HepG2 (cell line): ENCODE measurements around the gene CSKMT. TPM values are rescaled to one million over a fixed set of nuclear protein-coding genes. Genes with fewer than 3 reads are reported as not detected.

Experiments used
- ATAC-seq: fragments of 200-7000 bp; cut with Tn5 transposase; 3 replicates; pipeline ENCODE4 v1.9.1; 2020; ENCODE audit warnings: mild to moderate bottlenecking, moderate library complexity
- BruUV-seq: library from RNA; stranded (reverse); fragments of 400-500 nt; replicated peaks from 2 replicates; lab custom pipeline; 2021; lab: Mats Ljungman, UMichigan
- CTCF ChIA-PET: fragments of 300-600 bp; formaldehyde crosslinking; extraction: SDS; loops from one replicate; lab custom pipeline; 2021; ENCODE audit warnings: low total read pairs, inconsistent platforms, low intra/inter-chr PET ratio; lab: Yijun Ruan, JAX
- POLR2A ChIA-PET: fragments of 350-600 bp; sonication (Branson Sonifier 250); formaldehyde crosslinking; loops from one replicate; lab custom pipeline; 2020; ENCODE audit warnings: antibody characterized with exemption, inconsistent platforms; lab: Yijun Ruan, JAX
- DNase-seq: peaks from one replicate; pipeline ENCODE4 v3.0.0-alpha.2; 2015; ENCODE audit warnings: low spot score
- FAIRE-seq: peaks from 3 replicates; lab custom pipeline; 2011; peaks lifted over from hg19 to GRCh38; lab: Jason Lieb, UNC
- H2AFZ ChIP-seq: one replicate; pipeline ENCODE4 v1.6.1; 2011; ENCODE audit warnings: low read length, inconsistent platforms
- H3K27ac ChIP-seq: fragments of 300-600 bp; 3 replicates; pipeline ENCODE4 v1.8.0; 2011; ENCODE audit warnings: mixed run types, mild to moderate bottlenecking, mixed read lengths, low read length, inconsistent platforms; ENCODE audit not compliant: insufficient read depth; ENCODE audit errors: extremely low read length
- H3K27me3 ChIP-seq, 2 experiments: fragments of 200-600 bp in 1 of 2; 2 replicates in 1 of 2; 3 replicates in 1 of 2; pipeline versions ENCODE4 v1.6.0 to v1.8.0; 2011; ENCODE audit warnings: low read length in 2 of 2, mild to moderate bottlenecking in 2 of 2, moderate library complexity in 2 of 2, inconsistent platforms in 1 of 2; ENCODE audit not compliant: insufficient read depth in 2 of 2, control insufficient read depth in 1 of 2
- H3K36me3 ChIP-seq, 2 experiments: fragments of 200-600 bp in 1 of 2; replicated peaks in 1 of 2; 2 replicates in 1 of 2; 3 replicates in 1 of 2; pipeline versions ENCODE4 v1.5.1 to v1.8.0; 2011; ENCODE audit warnings: low read length in 2 of 2, inconsistent platforms in 1 of 2; ENCODE audit not compliant: insufficient read depth in 2 of 2, control insufficient read depth in 1 of 2
- H3K4me1 ChIP-seq: 2 replicates; pipeline ENCODE4 v1.5.1; 2012; ENCODE audit warnings: low read length, inconsistent platforms; ENCODE audit not compliant: insufficient read depth
- H3K4me2 ChIP-seq: 2 replicates; pipeline ENCODE4 v1.6.0; 2011; ENCODE audit warnings: low read depth, low read length, inconsistent platforms
- H3K4me3 ChIP-seq, 3 experiments: fragments of 200-600 bp in 1 of 3; sonication (generic), shearing (Covaris generic) in 1 of 3; replicated peaks in 1 of 3; 2 replicates each; pipeline ENCODE4 v1.5.1; 2011 to 2016; ENCODE audit warnings: low read length in 3 of 3, inconsistent platforms in 2 of 3, low read depth in 2 of 3, mild to moderate bottlenecking in 2 of 3, control low read depth in 1 of 3, mixed read lengths in 1 of 3; ENCODE audit not compliant: insufficient read depth in 1 of 3
- H3K79me2 ChIP-seq: one replicate; pipeline ENCODE4 v1.6.1; 2011; ENCODE audit warnings: low read length, inconsistent platforms; ENCODE audit not compliant: insufficient read depth
- H3K9ac ChIP-seq: 2 replicates; pipeline ENCODE4 v1.6.0; 2011; ENCODE audit warnings: mild to moderate bottlenecking, low read depth, low read length, inconsistent platforms; ENCODE audit not compliant: insufficient read depth
- H3K9me3 ChIP-seq: 2 replicates; pipeline ENCODE4 v1.5.1; 2012; ENCODE audit warnings: mild to moderate bottlenecking, low read length
- H4K20me1 ChIP-seq: 2 replicates; pipeline ENCODE4 v1.6.0; 2011; ENCODE audit warnings: inconsistent platforms, mild to moderate bottlenecking, low read length, moderate library complexity; ENCODE audit not compliant: insufficient read depth
- NFKB2 ChIP-seq: sonication (generic); formaldehyde crosslinking; IDR thresholded peaks from 2 replicates; pipeline ENCODE4 v1.4.0; 2020; ENCODE audit warnings: missing genetic modification reagents, borderline replicate concordance
- POLR2G ChIP-seq: fragments of 200-400 bp; formaldehyde crosslinking; IDR thresholded peaks from 2 replicates; pipeline ENCODE4 v1.6.1; 2018; ENCODE audit warnings: mild to moderate bottlenecking, low read depth, low read length, moderate library complexity
- SOX5 ChIP-seq: IDR thresholded peaks from 2 replicates; pipeline ENCODE4 v1.6.1; 2016; ENCODE audit warnings: borderline replicate concordance
- ZFAT ChIP-seq: sonication (generic); formaldehyde crosslinking; conservative IDR thresholded peaks from 2 replicates; pipeline ENCODE4 v1.8.1; 2023; ENCODE audit warnings: missing genetic modification reagents, inconsistent platforms
- ZNF350 ChIP-seq: sonication (generic); formaldehyde crosslinking; IDR thresholded peaks from 2 replicates; pipeline ENCODE4 v1.4.0; 2020; ENCODE audit warnings: mild to moderate bottlenecking, low read depth, missing genetic modification reagents, borderline replicate concordance
- WGBS: methylation state at CpG from one replicate; pipeline ENCODE4 v1.1.6; 2017; ENCODE audit warnings: low lambda C conversion rate; 5-methylcytosine and 5-hydroxymethylcytosine counted together
- in situ Hi-C: cut with HindIII; loops from 2 replicates; pipeline ENCODE4 v1.10.0; 2017; ENCODE audit warnings: low pct_unique_long_range_greater_than_20kb; ENCODE audit not compliant: extremely low pct_ligation_motif_present
- intact Hi-C: fragments of 100-400 bp; cut with micrococcal nuclease; formaldehyde crosslinking; loops from one replicate; pipeline ENCODE4 v1.10.0; 2022; ENCODE audit not compliant: unreplicated experiment
- polyA plus RNA-seq, 8 experiments: library from polyadenylated mRNA; depleted of rRNA in 3 of 8; stranded (reverse) in 7 of 8; unstranded in 1 of 8; fragments of >200 nt; fragmentation: Illumina TruSeq in 4 of 8; extraction: Trizol in 4 of 8; gene quantifications; 2 replicates each; pipeline versions ENCODE4 v1.2.1 to v1.2.3, GENCODE V29; 2011 to 2016; ENCODE audit warnings: low read depth in 4 of 8, missing spikeins in 1 of 8, mixed read lengths in 1 of 8; ENCODE audit not compliant: insufficient read depth in 1 of 8
- total RNA-seq, 5 experiments: library from RNA; depleted of rRNA; stranded (reverse); fragments of >200 nt; fragmentation: Illumina TruSeq; extraction: Trizol; gene quantifications; 2 replicates each; pipeline ENCODE4 v1.2.3, GENCODE V29; 2016; ENCODE audit warnings: low read depth in 1 of 5
- TF ChIP-seq, protein P1 (sequence below): sonication (generic); formaldehyde crosslinking; IDR thresholded peaks from 2 replicates; pipeline ENCODE4 v1.4.0; 2020; ENCODE audit warnings: missing genetic modification reagents, borderline replicate concordance

The CSKMT gene
- total and polyA plus RNA-seq, 2 of the 13 experiments (the other 11 are each of a cell fraction or from before 2014, with no cell fraction given) = 7.6 to 31.8 TPM

DNA sequence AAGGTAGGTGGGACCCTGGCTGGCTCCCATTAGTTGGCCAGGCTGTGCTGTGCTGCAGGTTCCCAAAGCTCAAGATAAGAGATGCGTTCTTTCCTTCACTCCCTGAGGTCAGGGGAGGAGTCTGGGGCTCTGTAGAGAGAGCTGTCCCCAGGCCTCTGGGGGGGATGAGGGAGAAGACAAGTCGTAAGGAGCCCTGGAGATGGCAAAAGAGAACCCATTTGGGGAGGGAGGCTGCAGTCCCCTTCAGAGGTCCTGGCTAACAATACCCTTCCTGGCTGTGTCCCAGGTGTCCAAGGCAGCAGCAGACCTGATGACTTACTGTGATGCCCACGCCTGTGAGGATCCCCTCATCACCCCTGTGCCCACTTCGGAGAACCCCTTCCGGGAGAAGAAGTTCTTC, 43.3 kb downstream of the CSKMT start:
- no peaks in the 10 kb centered on the region for H3K27me3 ChIP-seq
- peaks cover 6% of the 10 kb centered on the region; the same call in 1 of the 2 replicates for H4K20me1 ChIP-seq
- ATAC-seq (no peak), FAIRE-seq (no peak), DNase-seq (no peak)
- BruUV-seq = no TSS peak
- H3K4me2 ChIP-seq = no peak overlapping the region
- no peak overlapping the region for H3K27ac ChIP-seq
- POLR2A ChIA-PET = interaction anchor here (1.4 to 4.3 kb wide), 3 partner anchors 19 to 123 kb away, joined by 4 to 27 read pairs (median 4); partner anchors contain the start of genes HNRNPUL2, STX5 and ZBTB3
- H3K79me2 ChIP-seq = no peaks in the 10 kb centered on the region
- TF ChIP-seq NFKB2 (CRISPR knock-in tag) = no peak
- TF ChIP-seq, protein P1, sequence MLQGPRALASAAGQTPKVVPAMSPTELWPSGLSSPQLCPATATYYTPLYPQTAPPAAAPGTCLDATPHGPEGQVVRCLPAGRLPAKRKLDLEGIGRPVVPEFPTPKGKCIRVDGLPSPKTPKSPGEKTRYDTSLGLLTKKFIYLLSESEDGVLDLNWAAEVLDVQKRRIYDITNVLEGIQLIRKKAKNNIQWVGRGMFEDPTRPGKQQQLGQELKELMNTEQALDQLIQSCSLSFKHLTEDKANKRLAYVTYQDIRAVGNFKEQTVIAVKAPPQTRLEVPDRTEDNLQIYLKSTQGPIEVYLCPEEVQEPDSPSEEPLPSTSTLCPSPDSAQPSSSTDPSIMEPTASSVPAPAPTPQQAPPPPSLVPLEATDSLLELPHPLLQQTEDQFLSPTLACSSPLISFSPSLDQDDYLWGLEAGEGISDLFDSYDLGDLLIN (CRISPR knock-in tag) = no peak
- peaks cover 18% of the 10 kb centered on the region for H3K4me1 ChIP-seq
- 90% methylated on average over 5 of the region's 5 CpGs for WGBS
- no peak overlapping the region for H3K9ac ChIP-seq
- H2AFZ ChIP-seq = no peak overlapping the region
- in situ Hi-C loops = loop anchor here (10.0 kb wide), 1 partner anchor 314 kb away; no protein-coding TSS in a partner anchor
- no peaks in the 10 kb centered on the region for H3K9me3 ChIP-seq
- CTCF ChIA-PET = no interaction called here
- H3K36me3 ChIP-seq = peaks cover 7 to 44% of the 10 kb centered on the region in 2 experiments
- intact Hi-C loops = no loop called here
- no peak overlapping the region for H3K4me3 ChIP-seq

DNA sequence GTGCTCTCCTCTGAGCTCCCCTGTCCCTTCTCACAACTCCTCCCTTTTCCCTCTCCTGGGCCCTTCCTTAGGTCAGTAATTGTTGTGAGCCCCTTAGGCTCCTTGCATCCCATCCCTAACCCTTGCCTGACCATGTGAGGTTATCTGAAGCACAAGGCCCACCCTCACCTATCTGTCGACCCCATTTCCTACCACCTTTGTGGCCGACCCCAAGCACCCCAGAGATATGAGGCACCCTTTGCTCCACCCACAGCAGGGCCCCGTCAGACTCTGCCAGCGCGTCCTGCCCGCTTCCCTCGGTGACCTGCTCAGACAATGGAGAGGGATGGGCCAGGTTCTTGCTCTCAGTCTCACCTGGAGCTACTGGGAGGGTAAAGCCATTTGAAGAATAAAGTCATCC, 43.7 kb downstream of the CSKMT start:
- no peak for FAIRE-seq
- DNase-seq = no peak
- no peak for ATAC-seq
- Histone ChIP-seq H3K79me2 (no peaks in the 10 kb centered on the region), H3K36me3 (peaks cover 7 to 48% of the 10 kb centered on the region in 2 experiments), H3K27ac (no peak overlapping the region), H3K27me3 (no peaks in the 10 kb centered on the region), H3K9me3 (no peaks in the 10 kb centered on the region), H3K4me1 (peaks cover 18% of the 10 kb centered on the region), H4K20me1 (peaks cover 6% of the 10 kb centered on the region; the same call in 1 of the 2 replicates), H3K4me2 (no peak overlapping the region), H3K4me3 (no peak overlapping the region), H2AFZ (no peak overlapping the region), H3K9ac (no peak overlapping the region)
- WGBS = 96% methylated on average over 7 of the region's 7 CpGs
- BruUV-seq = no TSS peak
- intact Hi-C loops = no loop called here
- in situ Hi-C loops = loop anchor here (10.0 kb wide), 1 partner anchor 314 kb away; no protein-coding TSS in a partner anchor
- CTCF ChIA-PET = no interaction called here
- TF ChIP-seq ZFAT (CRISPR knock-in tag) (no peak), ZNF350 (CRISPR knock-in tag) (no peak), POLR2G (0 out of 2 replicates have a peak, but pooled peaks have one; percentile 5), SOX5 (CRISPR knock-in tag) (no peak)
- POLR2A ChIA-PET = interaction anchor here (1.4 to 4.3 kb wide), 2 partner anchors 18 to 45 kb away, joined by 4 to 27 read pairs; partner anchors contain the start of genes HNRNPUL2 and ZBTB3
